IMR-90 (cell line): Measurements from ENCODE around the gene GSTA1. TPM values are rescaled to one million over a fixed set of nuclear protein-coding genes. Genes with fewer than 3 reads are reported as not detected.

Experiments used
- ATAC-seq: fragments of 200-7000 bp; cut with Tn5 transposase; 2 replicates; pipeline ENCODE4 v1.9.1; 2020; ENCODE audit warnings: low read depth, mild to moderate bottlenecking, moderate library complexity
- BruUV-seq: library from RNA; stranded (reverse); fragments of 400-500 nt; replicated peaks from 2 replicates; lab custom pipeline; 2021; lab: Mats Ljungman, UMichigan
- CTCF ChIA-PET: fragments of 300-600 bp; formaldehyde crosslinking; extraction: SDS; loops from one replicate; lab custom pipeline; 2021; ENCODE audit warnings: antibody characterized with exemption; lab: Yijun Ruan, JAX
- POLR2A ChIA-PET: fragments of 300-600 bp; sonication (Branson Sonifier 250); formaldehyde crosslinking; loops from one replicate; lab custom pipeline; 2022; ENCODE audit warnings: antibody characterized with exemption; ENCODE audit not compliant: unreplicated experiment; lab: Charles Lee
- DNase-seq: peaks from one replicate; pipeline ENCODE4 v3.0.0; 2013
- H2AFZ ChIP-seq: replicated peaks from 2 replicates; pipeline ENCODE3; 2013; ENCODE audit warnings: low read length, mild to moderate bottlenecking; ENCODE audit not compliant: poor library complexity
- H2AK5ac ChIP-seq: 2 replicates; pipeline ENCODE4 v1.6.1; 2013; ENCODE audit warnings: low read depth, low read length, inconsistent platforms
- H2AK9ac ChIP-seq: replicated peaks from 2 replicates; pipeline ENCODE3; 2013; ENCODE audit warnings: mild to moderate bottlenecking, low read depth, low read length, moderate library complexity; ENCODE audit not compliant: poor library complexity
- H2BK120ac ChIP-seq: 2 replicates; pipeline ENCODE4 v1.6.1; 2013; ENCODE audit warnings: low read depth, low read length, inconsistent platforms
- H2BK15ac ChIP-seq: 3 replicates; pipeline ENCODE4 v1.6.1; 2013; ENCODE audit warnings: low read depth, low read length, inconsistent platforms
- H2BK20ac ChIP-seq: 2 replicates; pipeline ENCODE4 v1.6.1; 2013; ENCODE audit warnings: low read depth, mild to moderate bottlenecking, inconsistent platforms, low read length, moderate library complexity
- H2BK5ac ChIP-seq: 2 replicates; pipeline ENCODE4 v1.6.1; 2013; ENCODE audit warnings: mild to moderate bottlenecking, low read depth, low read length, inconsistent platforms; ENCODE audit not compliant: poor library complexity, severe bottlenecking
- H3K14ac ChIP-seq: replicated peaks from 2 replicates; pipeline ENCODE4 v1.6.1; 2013; ENCODE audit warnings: low read depth, low read length, inconsistent platforms
- H3K18ac ChIP-seq: 2 replicates; pipeline ENCODE4 v1.6.1; 2013; ENCODE audit warnings: low read depth, low read length, control low read depth
- H3K23ac ChIP-seq: 2 replicates; pipeline ENCODE4 v1.6.1; 2013; ENCODE audit warnings: low read depth, low read length, inconsistent platforms
- H3K27ac ChIP-seq: 2 replicates; pipeline ENCODE4 v1.5.1; 2013; ENCODE audit warnings: mild to moderate bottlenecking, control low read depth, low read length; ENCODE audit not compliant: insufficient read depth
- H3K27me3 ChIP-seq: 2 replicates; pipeline ENCODE4 v1.6.1; 2013; ENCODE audit warnings: low read length; ENCODE audit not compliant: control insufficient read depth, insufficient read depth
- H3K36me3 ChIP-seq: 2 replicates; pipeline ENCODE4 v1.6.1; 2013; ENCODE audit warnings: low read length, mixed read lengths; ENCODE audit not compliant: control insufficient read depth, insufficient read depth
- H3K4ac ChIP-seq: 2 replicates; pipeline ENCODE4 v1.6.1; 2013; ENCODE audit warnings: low read depth, low read length, inconsistent platforms
- H3K4me1 ChIP-seq: 2 replicates; pipeline ENCODE4 v1.6.1; 2013; ENCODE audit warnings: low read length, mixed read lengths; ENCODE audit not compliant: control insufficient read depth, insufficient read depth
- H3K4me2 ChIP-seq: 2 replicates; pipeline ENCODE4 v1.6.1; 2013; ENCODE audit warnings: low read depth, mild to moderate bottlenecking, control low read depth, low read length, moderate library complexity
- H3K4me3 ChIP-seq: 2 replicates; pipeline ENCODE4 v1.5.1; 2013; ENCODE audit warnings: low read depth, mild to moderate bottlenecking, control low read depth, low read length, moderate library complexity; ENCODE audit not compliant: insufficient read depth
- H3K56ac ChIP-seq: 2 replicates; pipeline ENCODE4 v1.6.1; 2013; ENCODE audit warnings: low read length, inconsistent platforms; ENCODE audit not compliant: insufficient read depth; ENCODE audit errors: extremely low read depth
- H3K79me1 ChIP-seq, 2 experiments: 2 replicates each; pipeline ENCODE4 v1.6.1; 2013; ENCODE audit warnings: low read length in 2 of 2, inconsistent platforms in 1 of 2, low read depth in 1 of 2
- H3K9ac ChIP-seq: 2 replicates; pipeline ENCODE4 v1.6.1; 2013; ENCODE audit warnings: low read depth, low read length, control low read depth
- H3K9me1 ChIP-seq: 2 replicates; pipeline ENCODE4 v1.6.1; 2013; ENCODE audit warnings: low read length, inconsistent platforms; ENCODE audit not compliant: insufficient read depth
- H3K9me3 ChIP-seq: 2 replicates; pipeline ENCODE4 v1.6.1; 2013; ENCODE audit warnings: low read length; ENCODE audit not compliant: control insufficient read depth, insufficient read depth
- H4K20me1 ChIP-seq: 2 replicates; pipeline ENCODE4 v1.6.1; 2013; ENCODE audit warnings: low read length, inconsistent platforms; ENCODE audit not compliant: insufficient read depth
- H4K5ac ChIP-seq: 2 replicates; pipeline ENCODE4 v1.6.1; 2013; ENCODE audit warnings: mild to moderate bottlenecking, low read depth, low read length, control low read depth
- H4K8ac ChIP-seq, 2 experiments: 2 replicates each; pipeline ENCODE4 v1.6.1; 2013; ENCODE audit warnings: low read depth in 2 of 2, low read length in 2 of 2, control low read depth in 1 of 2, inconsistent platforms in 1 of 2
- H4K91ac ChIP-seq: 2 replicates; pipeline ENCODE4 v1.6.1; 2013; ENCODE audit warnings: low read depth, low read length, inconsistent platforms; ENCODE audit not compliant: insufficient read depth
- BHLHE40 ChIP-seq: fragments of 150-350 bp; IDR thresholded peaks from 2 replicates; pipeline ENCODE4 v1.6.1; 2016; ENCODE audit warnings: mild to moderate bottlenecking, low read depth, low read length
- CEBPB ChIP-seq: IDR thresholded peaks from 2 replicates; pipeline ENCODE4 v1.6.1; 2012; ENCODE audit warnings: low read depth, low read length, improper control_type of control experiment
- MXI1 ChIP-seq: IDR thresholded peaks from 2 replicates; pipeline ENCODE4 v1.6.1; 2012; ENCODE audit warnings: low read depth, mild to moderate bottlenecking, low read length, moderate library complexity, borderline replicate concordance
- POLR2A ChIP-seq: IDR thresholded peaks from 2 replicates; pipeline ENCODE4 v1.6.1; 2012; ENCODE audit warnings: mild to moderate bottlenecking, low read depth, low read length
- RAD21 ChIP-seq: IDR thresholded peaks from 2 replicates; pipeline ENCODE4 v1.6.1; 2012; ENCODE audit warnings: low read length, improper control_type of control experiment
- RFX5 ChIP-seq: IDR thresholded peaks from 2 replicates; pipeline ENCODE4 v1.8.0; 2012; ENCODE audit warnings: low read depth, mild to moderate bottlenecking, low read length, moderate library complexity
- SMC3 ChIP-seq: fragments of 150-350 bp; IDR thresholded peaks from 2 replicates; pipeline ENCODE4 v1.6.1; 2016; ENCODE audit warnings: low read depth, mild to moderate bottlenecking, antibody characterized with exemption, low read length, moderate library complexity
- USF2 ChIP-seq: fragments of 150-350 bp; IDR thresholded peaks from 2 replicates; pipeline ENCODE4 v1.6.1; 2017; ENCODE audit warnings: mild to moderate bottlenecking, antibody characterized with exemption, low read length, low read depth
- WGBS, 2 experiments: methylation state at CpG; one replicate each; pipeline versions ENCODE4 v1.1.5 to v1.1.7; 2013; ENCODE audit warnings: missing lambda C conversion rate in 2 of 2; ENCODE audit not compliant: insufficient read length in 1 of 2; ENCODE audit errors: extremely low coverage in 2 of 2; 5-methylcytosine and 5-hydroxymethylcytosine counted together
- dilution Hi-C: fragments of 300-500 bp; cut with HindIII; formaldehyde crosslinking; loops from one replicate; pipeline ENCODE4 v1.14.3; 2018; ENCODE audit warnings: low sequenced_read_pairs; ENCODE audit not compliant: unreplicated experiment
- in situ Hi-C: fragments of 300-500 bp; cut with MboI; formaldehyde crosslinking; loops from 3 replicates; pipeline ENCODE4 v1.14.3; 2019; ENCODE audit warnings: low sequenced_read_pairs, inconsistent platforms, mixed read lengths
- intact Hi-C: fragments of 100-400 bp; cut with micrococcal nuclease; formaldehyde crosslinking; loops from 2 replicates; pipeline ENCODE4 v1.10.0; 2022
- polyA plus RNA-seq, 3 experiments: library from polyadenylated mRNA; depleted of rRNA; stranded (reverse); fragments of >200 nt; gene quantifications; 2 replicates each; pipeline ENCODE4 v1.2.3, GENCODE V29; 2012; ENCODE audit warnings: low replicate concordance in 1 of 3
- total RNA-seq: library from RNA; depleted of rRNA; stranded (reverse); fragments of >200 nt; gene quantifications from 2 replicates; pipeline ENCODE4 v1.2.3, GENCODE V29; 2012

GSTA1 gene
- total and polyA plus RNA-seq, 2 of the 4 experiments (the other 2 are of a cell fraction): 0.18 to 0.31 TPM

DNA sequence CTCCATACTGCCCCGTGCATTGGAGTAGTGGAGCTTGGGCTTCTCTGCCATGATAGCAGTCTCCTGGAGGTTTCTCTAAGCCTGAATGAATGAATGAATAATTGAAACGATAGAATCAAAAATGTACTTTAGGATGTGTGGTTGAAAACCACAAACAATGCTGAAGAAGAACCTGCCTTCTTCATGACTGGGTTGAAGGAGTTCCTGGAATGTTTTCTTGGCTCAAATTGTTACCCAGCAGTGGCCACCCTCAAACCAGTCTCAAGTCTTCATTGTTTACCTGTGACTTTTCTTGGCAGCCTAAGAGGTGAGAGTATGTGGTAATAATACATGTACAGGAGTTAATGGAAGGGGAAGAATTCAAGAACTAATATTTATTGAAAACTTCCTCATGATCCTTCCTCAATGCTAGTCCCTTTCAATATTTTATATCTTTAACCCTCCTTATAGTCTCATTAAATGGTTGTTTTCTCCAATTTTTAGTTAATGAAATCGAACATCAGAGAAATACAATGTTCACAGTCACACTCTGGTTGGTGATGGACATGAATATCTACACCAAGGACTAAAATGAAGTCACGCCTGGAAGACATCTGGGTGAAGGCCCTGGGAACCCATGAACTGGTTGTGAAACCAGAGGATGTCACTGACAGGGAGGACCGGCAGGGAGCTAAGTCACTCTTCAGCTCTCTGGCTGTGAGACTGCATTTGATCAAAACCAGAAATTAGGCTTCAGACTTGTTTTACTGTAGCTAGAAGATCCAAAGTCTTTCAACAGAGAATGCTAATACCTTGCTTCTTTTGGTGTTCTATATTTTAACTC, 37.4 kb upstream of the GSTA1 start, which contains the start of gene GSTA5:
Gene GSTA5 (minus strand): TSS at position 51 of the 823 bp plus-strand sequence.
- Histone ChIP-seq H3K4me1 (no peaks in the 10 kb centered on the region), H3K18ac (no peak within 1 kb of the TSS), H4K91ac (no peak within 1 kb of the TSS), H3K56ac (no peak within 1 kb of the TSS), H3K14ac (no peak within 1 kb of the TSS), H2BK5ac (no peak within 1 kb of the TSS), H3K9me3 (no peaks in the 10 kb centered on the region), H2BK15ac (no peak within 1 kb of the TSS; the same call in 2 of the 3 replicates), H3K79me1 (no peaks in the 10 kb centered on the region), H3K4me2 (no peak within 1 kb of the TSS), H3K4ac (no peak within 1 kb of the TSS), H4K20me1 (no peaks in the 10 kb centered on the region), H2BK20ac (no peak within 1 kb of the TSS), H3K9ac (no peak within 1 kb of the TSS), H3K27me3 (peaks cover 10% of the 10 kb centered on the region), H2BK120ac (no peak within 1 kb of the TSS), H4K8ac (no peak within 1 kb of the TSS), H3K9me1 (no peaks in the 10 kb centered on the region; the same call in 1 of the 2 replicates), H4K5ac (no peak within 1 kb of the TSS), H3K27ac (no peak within 1 kb of the TSS), H3K23ac (no peak within 1 kb of the TSS), H2AK5ac (no peak within 1 kb of the TSS; the same call in 1 of the 2 replicates), H3K36me3 (no peaks in the 10 kb centered on the region), H2AFZ (no peak within 1 kb of the TSS), H2AK9ac (peak within 1 kb of the TSS; percentile 78), H3K4me3 (no peak within 1 kb of the TSS)
- ATAC-seq (no peak), DNase-seq (no peak)
- intact Hi-C loops: no loop called here
- ChIA-PET POLR2A (no interaction called here), CTCF (no interaction called here)
- WGBS, 2 experiments: 72% methylated on average over 2 of the region's 5 CpGs; no CpG with 5 or more reads in 1 of the 2 experiments
- BruUV-seq: no TSS peak
- in situ Hi-C loops: no loop called here
- dilution Hi-C loops: no loop called here
- no peak for TF ChIP-seq BHLHE40
- TF ChIP-seq SMC3: no peak
- no peak for TF ChIP-seq RAD21
- no peak for TF ChIP-seq POLR2A
- no peak for TF ChIP-seq CEBPB
- no peak for TF ChIP-seq RFX5
- no peak for TF ChIP-seq USF2
- no peak for TF ChIP-seq MXI1
